Panc1 (cell line): ENCODE results near the gene HEPHL1.

Experiments used
- POLR2AphosphoS5 ChIP-seq: IDR thresholded peaks from 2 replicates; pipeline ENCODE4 v1.6.1; 2012; ENCODE audit warnings: mild to moderate bottlenecking, low read depth, low read length, moderate library complexity
- SIN3A ChIP-seq: IDR thresholded peaks from 2 replicates; pipeline ENCODE4 v1.6.1; 2012; ENCODE audit warnings: low read depth, mild to moderate bottlenecking, low read length, moderate library complexity, borderline replicate concordance; ENCODE audit not compliant: insufficient read depth
- TCF7L2 ChIP-seq: IDR thresholded peaks from 2 replicates; pipeline ENCODE4 v1.6.1; 2011; ENCODE audit warnings: mild to moderate bottlenecking, low read depth, low read length, inconsistent platforms
- TF ChIP-seq, protein P1 (sequence below), 2 experiments: IDR thresholded peaks; 2 replicates each; pipeline ENCODE4 v1.6.1; 2011 to 2012; ENCODE audit warnings: low read depth in 2 of 2, control low read depth in 1 of 2, low read length in 1 of 2, mild to moderate bottlenecking in 1 of 2, moderate library complexity in 1 of 2; ENCODE audit not compliant: insufficient read depth in 1 of 2
- TF ChIP-seq, protein P2 (sequence below): fragments of 450-650 bp; IDR thresholded peaks from 2 replicates; pipeline ENCODE4 v1.5.1; 2017; ENCODE audit warnings: mild to moderate bottlenecking

DNA sequence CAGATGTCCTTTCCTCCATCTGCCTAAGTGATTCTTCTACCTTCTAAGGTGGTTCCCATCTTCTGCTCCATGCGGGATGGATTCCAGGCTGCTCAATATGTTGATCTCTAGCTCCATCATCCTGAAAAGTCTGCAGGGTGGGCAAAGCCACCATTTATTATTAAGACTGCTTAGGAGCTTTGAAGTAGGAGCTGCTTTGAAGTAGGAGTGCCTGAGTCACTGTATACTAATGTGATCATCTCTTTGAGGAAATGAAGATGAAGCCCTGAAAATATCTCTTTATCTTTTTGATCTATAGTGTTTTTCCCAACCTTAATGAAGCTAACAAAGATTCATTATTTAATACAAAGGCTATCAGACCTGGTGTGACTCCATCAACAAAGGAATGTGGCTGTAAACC lies 13.1 kb downstream of the HEPHL1 start:
- TF ChIP-seq, protein P1, sequence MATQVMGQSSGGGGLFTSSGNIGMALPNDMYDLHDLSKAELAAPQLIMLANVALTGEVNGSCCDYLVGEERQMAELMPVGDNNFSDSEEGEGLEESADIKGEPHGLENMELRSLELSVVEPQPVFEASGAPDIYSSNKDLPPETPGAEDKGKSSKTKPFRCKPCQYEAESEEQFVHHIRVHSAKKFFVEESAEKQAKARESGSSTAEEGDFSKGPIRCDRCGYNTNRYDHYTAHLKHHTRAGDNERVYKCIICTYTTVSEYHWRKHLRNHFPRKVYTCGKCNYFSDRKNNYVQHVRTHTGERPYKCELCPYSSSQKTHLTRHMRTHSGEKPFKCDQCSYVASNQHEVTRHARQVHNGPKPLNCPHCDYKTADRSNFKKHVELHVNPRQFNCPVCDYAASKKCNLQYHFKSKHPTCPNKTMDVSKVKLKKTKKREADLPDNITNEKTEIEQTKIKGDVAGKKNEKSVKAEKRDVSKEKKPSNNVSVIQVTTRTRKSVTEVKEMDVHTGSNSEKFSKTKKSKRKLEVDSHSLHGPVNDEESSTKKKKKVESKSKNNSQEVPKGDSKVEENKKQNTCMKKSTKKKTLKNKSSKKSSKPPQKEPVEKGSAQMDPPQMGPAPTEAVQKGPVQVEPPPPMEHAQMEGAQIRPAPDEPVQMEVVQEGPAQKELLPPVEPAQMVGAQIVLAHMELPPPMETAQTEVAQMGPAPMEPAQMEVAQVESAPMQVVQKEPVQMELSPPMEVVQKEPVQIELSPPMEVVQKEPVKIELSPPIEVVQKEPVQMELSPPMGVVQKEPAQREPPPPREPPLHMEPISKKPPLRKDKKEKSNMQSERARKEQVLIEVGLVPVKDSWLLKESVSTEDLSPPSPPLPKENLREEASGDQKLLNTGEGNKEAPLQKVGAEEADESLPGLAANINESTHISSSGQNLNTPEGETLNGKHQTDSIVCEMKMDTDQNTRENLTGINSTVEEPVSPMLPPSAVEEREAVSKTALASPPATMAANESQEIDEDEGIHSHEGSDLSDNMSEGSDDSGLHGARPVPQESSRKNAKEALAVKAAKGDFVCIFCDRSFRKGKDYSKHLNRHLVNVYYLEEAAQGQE (IDR thresholded peaks at IDR 0.05; ENCODE audit: insufficient read depth in 1 of 2, low read depth in 2 of 2, low read length in 1 of 2): no peak
- TF ChIP-seq, protein P2, sequence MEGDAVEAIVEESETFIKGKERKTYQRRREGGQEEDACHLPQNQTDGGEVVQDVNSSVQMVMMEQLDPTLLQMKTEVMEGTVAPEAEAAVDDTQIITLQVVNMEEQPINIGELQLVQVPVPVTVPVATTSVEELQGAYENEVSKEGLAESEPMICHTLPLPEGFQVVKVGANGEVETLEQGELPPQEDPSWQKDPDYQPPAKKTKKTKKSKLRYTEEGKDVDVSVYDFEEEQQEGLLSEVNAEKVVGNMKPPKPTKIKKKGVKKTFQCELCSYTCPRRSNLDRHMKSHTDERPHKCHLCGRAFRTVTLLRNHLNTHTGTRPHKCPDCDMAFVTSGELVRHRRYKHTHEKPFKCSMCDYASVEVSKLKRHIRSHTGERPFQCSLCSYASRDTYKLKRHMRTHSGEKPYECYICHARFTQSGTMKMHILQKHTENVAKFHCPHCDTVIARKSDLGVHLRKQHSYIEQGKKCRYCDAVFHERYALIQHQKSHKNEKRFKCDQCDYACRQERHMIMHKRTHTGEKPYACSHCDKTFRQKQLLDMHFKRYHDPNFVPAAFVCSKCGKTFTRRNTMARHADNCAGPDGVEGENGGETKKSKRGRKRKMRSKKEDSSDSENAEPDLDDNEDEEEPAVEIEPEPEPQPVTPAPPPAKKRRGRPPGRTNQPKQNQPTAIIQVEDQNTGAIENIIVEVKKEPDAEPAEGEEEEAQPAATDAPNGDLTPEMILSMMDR: no peak
- TF ChIP-seq POLR2AphosphoS5 (no peak), SIN3A (no peak), TCF7L2 (no peak)
